IPS-NIHi11 (cell line): ENCODE measurements around the gene MYO7B.

Experiments used
- DNase-seq: peaks from one replicate; pipeline ENCODE4 v3.0.0; 2012; ENCODE audit warnings: mixed read lengths, low spot score

MYO7B gene

DNA sequence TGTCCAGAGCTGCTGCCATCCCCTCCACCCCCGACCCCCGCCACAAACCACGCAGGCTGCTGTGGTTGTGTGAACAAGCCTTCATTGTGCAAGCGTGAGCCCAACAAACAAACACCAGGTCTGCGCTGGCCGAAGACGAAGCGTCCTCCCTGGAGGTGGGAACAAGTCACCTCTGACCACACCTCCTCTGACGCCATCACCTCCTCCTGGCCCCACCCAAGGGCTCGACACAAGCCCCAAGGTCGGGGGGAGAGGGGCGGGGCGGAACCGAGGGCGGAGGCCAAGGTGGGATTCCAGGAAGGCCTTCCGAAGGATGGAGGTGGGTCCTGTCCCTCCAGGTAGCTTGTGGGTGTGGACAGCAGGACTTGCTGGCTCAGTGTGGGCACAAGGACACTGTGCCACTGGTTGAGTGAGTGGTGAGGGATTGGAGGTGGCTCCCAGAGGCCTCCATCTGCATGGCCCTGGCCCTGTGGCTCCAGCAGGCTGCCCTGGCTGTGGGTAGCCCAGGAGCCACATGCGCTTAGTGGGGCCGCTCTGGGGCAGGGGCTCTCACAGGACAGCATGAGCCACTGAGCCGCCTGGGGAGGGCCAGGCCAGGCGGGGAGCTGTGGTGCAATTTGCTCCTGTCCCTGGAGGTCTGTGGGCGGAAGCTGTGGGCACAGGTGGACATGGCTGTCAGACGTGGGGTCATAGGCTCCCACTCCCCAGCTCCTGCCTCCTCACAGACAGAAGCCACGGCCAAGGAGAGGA is 103.1 kb downstream of the MYO7B start:
- DNase-seq, result peak; percentile 85

DNA sequence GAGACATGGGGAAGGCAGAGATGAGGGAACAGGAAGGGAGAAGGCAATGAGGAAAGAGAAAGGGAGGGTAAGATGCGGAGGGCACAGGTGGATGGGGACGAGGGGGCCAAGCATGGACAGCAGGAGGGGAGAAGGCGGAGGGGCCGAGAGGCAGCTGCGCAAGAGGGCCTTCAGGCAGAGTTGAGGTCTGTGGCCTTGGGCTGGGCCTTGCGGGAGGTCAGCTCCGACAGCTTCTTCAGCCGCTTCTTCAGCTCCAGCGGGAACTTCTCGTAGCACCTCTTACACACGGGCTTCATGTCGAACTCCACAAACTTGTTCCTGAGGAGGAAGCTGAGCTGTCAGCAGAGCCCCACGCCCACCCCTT is 103.6 kb downstream of the MYO7B start:
- DNase-seq, result no peak

DNA sequence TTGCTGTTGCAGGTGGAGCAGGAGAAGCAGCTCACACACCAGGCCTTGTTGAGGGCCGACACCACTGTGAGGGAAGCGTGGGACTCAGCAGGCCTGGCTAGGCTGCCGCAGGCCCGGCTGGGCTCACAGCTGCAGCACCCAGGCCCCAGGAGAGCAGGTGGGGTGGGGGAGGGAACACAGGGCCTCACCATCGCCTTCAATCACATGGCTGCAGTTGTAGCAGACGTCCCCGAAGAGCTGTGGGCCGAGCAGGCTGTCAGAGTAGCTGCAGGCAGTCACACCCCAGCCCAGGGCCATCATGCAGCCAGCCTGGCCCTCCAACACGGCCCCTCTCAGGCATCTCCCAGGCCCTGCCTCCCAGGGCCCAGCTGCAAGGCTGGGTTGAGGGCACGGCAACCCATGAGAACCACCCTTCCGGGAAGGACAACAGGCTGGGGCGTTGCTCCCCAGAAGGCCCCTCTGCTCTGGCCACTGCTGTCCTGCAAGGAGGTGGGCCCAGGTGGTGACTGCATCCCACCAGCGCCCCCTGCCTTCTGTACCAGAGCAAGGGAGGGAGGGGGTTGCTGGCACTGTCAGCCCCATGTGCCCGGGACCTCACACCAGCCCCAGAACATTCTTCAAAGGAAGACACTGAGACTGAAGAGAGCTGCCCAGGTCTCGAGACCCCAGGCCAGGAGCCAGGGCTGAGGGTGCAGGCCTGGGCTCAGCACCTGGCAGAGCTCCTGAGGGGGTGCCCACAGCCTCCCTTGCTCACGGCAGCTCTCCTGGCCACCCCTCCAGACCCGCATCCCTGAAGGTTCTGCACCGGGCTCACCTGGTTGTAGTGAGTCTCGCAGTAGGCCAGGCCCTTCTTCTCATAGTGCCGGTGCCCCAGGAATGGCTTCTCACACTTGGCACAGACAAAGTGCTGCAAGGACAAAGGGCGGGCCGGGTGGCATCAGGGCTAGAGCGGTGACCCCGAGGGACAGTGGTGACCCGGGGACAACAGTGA is 104.9 kb downstream of the MYO7B start:
- DNase-seq, result peak; percentile 78

GRCh38 chr2:127641133-127641532 is 105.7 kb downstream of the MYO7B start:
- no peak for DNase-seq

DNA sequence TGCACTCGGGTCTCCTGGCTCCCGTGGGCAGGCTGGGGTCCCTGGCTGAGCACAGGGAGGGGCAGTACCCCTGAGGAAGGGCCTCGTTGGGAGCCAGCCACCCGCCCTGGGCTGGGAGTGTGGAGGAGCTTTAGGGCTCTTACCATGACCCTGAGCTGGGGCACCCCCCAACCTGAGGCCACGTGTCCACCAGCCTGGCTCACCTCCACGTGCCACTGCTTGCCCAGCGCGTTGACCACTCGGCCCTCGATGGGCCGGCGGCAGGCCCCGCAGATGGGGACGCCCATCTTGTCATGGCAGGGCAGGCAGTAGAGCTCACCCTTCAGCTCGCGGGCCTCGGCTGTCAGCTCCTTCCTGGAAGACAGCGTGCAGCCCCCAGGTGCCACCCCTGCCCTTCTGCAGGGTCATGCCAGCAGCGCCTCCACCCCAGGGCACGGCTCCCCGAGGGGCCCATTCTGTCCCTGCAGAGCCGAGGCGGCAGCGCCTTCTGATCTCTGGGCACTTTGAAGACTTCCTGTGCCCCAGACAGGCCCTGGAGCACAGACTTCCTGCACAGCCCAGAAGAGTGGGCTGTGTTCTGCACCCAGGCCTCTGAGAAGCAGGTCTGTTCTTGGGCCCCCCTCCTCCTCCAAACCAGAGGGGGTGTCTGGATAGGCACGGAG is 106.5 kb downstream of the MYO7B start:
- DNase-seq, result no peak

- no peak for DNase-seq
Measured at GRCh38 chr2:127642706-127643438, 107.4 kb downstream of the MYO7B start.

- no peak for DNase-seq
Measured at GRCh38 chr2:127643439-127644065, 108.1 kb downstream of the MYO7B start.

- no peak for DNase-seq
Measured at GRCh38 chr2:127644066-127645025, 108.9 kb downstream of the MYO7B start.

GRCh38 chr2:127645026-127645394 is 109.5 kb downstream of the MYO7B start:
- no peak for DNase-seq

DNA sequence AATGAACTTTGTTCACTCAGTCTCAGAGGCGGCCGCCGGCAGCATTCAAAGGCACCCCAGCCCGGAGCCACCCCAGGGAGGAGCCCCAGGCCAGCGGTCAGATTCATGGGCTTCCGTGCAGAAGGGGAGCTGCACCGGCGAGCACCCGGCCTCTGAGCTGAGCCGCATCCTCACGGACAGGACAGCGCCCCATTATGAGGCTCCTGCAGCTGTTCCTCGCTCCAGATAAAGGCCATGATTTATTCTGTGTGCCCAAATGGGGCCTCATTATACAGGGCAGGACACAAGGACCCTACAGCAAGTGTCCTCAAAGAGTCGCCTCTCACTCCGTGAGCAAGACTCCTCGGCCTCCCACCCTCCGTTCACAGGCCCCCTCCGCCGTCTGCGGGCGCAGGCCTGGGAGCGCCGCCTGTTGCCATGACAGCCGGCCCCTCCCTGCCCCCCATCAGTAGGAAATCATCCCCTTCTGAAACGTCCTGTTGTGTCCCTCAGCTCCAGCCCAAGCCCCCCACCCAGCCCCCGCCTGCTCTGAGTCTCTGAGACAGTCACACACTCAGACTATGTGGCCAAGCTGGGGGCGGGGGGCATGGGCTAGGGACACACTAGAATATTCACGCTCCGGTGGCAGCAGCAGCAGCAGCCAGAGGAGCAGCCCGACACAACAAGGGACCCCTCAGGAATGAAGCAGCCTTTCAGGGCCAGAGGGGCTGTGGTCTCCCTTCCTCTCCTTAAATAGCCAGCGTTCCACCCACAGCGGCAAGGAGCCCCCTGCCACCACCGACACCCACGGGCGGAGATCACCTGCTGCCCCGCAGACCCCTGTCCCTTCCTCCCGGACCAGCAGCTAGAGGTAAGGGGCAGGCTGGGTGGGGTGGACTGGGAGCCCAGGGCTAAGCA is 110.2 kb downstream of the MYO7B start, which contains the start of gene GPR17:
GPR17 (plus strand) TSS at position 759 of the 897 bp plus-strand sequence. CDS start 4,583 bp downstream, outside the sequence.
- no peak for DNase-seq

GRCh38 chr2:127646487-127647241 is 111.2 kb downstream of the MYO7B start:
- no peak for DNase-seq

- DNase-seq, result no peak
Measured at GRCh38 chr2:127647242-127648190, 112.0 kb downstream of the MYO7B start.

DNA sequence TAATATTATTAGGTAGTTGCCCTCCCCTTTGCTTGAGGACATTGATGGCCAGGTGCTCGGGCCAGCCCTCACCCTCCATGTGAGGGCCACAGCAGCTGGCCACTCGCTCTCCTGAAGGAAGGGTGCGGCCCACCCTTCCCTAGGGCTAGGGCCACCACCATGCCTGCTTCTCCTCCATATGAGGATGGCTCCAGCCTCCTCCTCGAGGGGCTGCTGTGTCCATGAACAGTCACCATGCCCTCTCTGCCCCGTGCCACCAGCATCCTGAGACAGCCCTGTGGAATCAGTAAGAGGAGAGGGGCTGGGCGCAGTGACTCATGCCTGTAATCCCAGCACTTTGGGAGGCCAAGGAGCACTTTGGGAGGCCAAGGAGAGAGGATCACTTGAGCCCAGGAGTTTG is 112.8 kb downstream of the MYO7B start:
- DNase-seq, result no peak

GRCh38 chr2:127649100-127649611 is 113.7 kb downstream of the MYO7B start:
- DNase-seq, result no peak

DNA sequence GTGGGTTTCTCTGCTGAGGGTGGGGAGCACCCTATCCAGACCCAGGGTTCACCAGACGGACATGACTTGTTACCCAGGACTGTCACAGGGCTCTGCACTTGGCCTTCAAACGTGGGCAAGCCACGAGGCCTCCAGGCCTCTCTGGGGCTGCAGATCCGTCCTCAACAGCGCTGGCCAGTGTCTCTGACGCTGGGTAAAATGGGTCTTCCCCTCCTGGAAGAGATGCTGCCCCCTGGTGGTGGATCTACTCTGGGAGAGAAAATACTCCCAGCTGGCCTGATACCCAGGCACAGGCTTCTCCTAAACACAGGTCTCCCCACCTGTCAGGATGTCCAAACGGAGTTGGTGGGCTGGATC is 114.2 kb downstream of the MYO7B start:
- peak; percentile 84 for DNase-seq

DNA sequence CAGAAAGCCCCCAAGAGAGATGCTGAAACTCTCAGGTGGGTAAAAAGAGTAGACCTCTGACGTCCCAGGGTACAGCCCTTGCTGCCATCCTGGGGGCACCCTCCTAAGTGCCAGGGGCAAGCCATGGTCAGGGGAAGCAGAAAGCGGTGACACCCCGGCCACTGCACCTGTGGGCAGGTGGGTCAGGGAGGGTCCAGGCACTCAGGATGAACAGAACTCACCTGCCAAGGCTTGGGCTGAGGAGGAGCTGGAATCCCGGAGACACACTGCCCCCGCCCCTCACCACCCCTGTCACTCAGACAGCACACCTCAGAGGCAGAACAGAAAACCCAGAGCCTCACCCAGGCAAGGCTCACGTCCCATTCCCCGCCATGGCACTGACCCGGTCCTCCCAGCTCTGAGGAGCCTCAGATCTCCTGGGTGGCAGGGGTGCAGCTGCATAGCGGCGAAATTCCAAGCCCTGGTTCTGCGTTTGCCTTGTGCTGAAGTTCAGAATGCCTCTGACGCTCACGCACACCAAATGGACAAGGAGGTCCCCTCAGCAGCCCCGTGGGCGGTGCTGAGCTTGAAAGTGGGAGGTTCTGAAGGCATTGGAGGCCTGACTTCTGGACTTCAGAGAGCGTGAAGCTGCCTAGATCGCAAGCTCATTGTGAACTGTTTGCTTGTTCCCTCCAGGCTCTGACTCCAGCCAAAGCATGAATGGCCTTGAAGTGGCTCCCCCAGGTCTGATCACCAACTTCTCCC is 114.7 kb downstream of the MYO7B start:
- no peak for DNase-seq
